Measurements from ENCODE around the gene KRTCAP2.

- TF ChIP-seq CTCF (IDR thresholded peaks at IDR 0.05) (no peak), POLR2A (IDR thresholded peaks at IDR 0.05) (no peak), POLR2AphosphoS5 (IDR thresholded peaks at IDR 0.05) (no peak), EP300 (IDR thresholded peaks at IDR 0.05) (no peak)
Observed at GRCh38 chr1:155188268-155188667, 15.2 kb upstream of the KRTCAP2 start.
